ENCODE measurements around the gene RNPS1.
"Not testable (repeated sequence)": the region's sequence is repeated elsewhere in the genome, so short reads cannot be mapped to it uniquely, and the experiment has no call there.

Gene RNPS1

DNA sequence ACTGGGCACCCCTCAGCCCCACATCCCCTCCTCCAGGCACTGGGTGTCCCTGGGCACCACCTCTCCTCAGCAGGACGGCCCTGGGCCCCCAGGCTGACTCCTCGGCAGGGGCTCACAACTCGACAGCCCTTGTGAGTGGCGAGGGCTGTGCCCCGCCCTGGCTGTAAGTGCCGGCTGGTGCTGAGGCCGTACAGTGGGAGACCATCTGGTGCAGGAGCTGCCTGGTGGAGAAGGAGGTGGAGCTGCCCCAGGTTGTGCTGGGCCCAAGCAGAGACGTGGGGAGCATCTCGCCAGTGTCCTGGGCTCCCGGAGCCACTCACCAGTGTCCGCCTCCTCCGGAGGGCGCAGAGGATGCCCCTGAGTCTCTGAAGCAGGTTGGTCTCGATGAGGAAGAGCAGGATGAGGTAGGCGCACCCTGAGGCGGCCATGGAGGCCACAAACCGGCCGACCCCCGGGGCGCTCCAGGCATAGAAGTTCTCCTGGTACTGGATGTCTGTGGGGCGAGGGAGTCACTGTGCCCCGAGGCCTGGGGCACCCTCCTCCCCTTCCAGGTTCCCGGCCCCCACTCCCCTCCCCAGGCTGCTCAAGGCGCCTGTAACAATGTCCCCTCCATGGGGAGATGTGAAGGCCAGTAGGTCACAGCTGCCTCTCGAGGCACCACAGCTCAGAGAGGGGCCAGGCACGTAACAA, 15.1 kb upstream of the RNPS1 start:
- no peak for DNase-seq (ENCODE audit: low read depth)

DNA sequence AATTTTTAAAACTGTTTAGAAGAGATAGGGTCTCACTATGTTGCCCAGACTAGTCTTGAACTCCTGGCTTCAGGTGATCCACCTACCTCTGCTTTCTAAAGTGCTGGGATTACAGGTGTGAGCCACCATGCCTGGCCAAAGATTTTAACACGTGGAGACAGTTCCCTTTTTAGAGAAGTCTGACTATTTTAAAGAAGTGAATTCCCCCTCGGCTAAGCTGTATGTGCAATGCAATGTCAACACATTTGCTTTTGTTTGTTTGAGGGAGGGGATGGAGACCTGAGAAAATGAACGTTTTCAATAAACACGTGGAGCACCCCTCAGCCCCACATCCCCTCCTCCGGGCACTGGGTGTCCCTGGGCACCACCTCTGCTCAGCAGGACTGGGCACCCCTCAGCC, 14.3 kb upstream of the RNPS1 start:
- DNase-seq (ENCODE audit: low read depth): no peak

DNA sequence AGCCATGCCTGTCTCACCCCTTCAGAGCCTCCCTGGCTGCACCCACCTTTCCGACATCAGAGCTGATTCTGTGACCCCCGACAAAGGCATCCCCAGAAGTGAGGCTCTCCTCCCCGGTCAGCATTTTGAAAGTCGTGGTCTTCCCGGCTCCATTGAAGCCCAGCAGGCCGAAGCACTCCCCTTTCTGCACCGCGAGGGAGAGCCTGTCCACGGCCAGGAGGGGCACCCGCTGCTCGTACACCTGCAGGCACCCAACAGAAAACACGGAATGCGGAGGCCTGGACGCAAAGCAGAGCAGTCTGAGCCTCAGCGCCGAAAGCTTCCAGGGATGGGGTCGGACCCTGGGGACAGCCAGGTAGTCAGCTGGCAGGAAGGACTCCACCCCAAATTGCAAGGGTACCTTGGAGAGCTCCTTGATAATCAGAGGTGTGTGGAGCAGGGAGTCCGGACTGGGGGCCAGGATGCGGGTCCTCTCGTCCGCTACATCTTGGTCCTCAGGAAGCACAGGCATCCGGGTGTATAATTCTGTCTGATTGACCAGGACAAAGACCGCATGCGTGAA, 13.1 kb upstream of the RNPS1 start:
- DNase-seq (ENCODE audit: low read depth): no peak

DNA sequence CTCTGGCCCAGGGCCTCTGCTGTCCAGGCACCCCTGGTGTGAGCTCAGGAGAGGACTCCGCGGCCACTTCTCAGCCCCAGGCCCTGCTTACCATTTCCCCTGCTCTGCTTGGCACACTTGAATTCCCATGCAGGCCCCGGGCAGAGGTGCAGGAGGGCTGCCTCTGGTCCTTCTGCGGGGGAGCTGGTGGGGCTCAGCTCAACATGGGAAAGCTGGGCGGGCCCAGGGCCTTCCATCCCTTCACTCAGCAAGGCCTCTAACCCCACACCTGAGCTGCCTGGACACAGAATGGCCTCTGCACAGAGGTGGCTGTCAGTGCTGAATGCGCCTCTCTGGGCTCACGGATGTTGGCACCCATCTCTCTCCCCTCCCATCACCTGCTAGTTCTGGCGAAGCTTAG, 12.5 kb upstream of the RNPS1 start:
- no peak for DNase-seq (ENCODE audit: low read depth)

DNA sequence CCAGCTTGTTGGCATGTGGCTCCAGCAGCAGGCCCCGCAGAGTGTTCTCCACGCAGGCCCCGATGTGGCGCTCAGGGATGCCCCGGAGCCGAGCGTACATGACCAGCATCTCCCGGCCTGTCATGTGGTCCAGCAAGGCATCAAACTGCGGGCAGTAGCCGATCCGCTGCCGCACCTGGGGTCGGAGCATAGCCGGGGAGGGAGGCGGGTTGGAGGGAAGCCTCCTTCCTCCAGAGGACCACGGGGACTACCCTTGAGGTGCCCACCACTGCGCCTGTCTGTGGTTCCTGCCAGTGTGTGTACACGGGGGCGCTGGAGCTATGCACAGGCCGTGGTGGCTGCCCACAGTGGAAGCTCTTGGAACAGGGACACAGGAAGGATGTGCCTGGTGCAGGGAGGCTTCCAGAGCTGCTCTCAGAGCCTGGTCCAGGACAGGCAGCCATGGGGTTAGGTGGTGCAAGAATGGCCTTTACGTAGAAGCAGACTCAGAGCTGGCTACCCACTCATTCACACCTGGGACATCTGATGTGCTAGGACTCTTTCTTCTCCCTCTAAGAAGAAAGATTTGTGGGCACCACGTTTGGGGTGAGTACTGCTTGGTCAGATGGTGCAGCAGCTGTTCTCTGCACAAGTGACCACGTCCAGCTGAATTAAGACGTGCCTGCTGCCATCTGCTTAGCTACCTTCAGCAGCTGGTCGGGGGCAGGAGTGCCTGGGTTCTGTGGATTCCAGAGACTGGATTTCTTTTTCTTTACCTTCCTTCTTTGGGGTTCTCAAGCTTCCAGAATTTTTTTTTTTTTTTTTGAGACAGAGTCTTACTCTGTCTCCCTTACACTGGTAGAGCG, 11.3 kb upstream of the RNPS1 start:
- DNase-seq (ENCODE audit: low read depth): no peak

DNA sequence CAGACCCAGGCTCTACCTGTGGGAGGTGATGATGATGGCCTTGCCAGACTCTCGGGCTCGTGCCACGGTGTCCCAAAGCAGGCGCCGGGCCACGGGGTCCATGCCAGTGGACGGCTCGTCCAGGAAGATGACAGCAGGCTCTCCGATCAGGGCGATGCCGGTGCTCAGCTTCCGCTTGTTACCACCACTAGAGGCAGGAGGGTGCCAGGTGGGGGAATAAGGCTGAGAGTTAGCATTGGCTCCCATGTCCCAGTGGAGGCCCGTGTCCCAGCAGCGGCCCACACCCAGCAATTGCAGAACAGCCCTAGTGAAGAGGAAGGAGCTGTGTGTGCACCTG, 10.3 kb upstream of the RNPS1 start:
- no peak for DNase-seq (ENCODE audit: low read depth)

DNA sequence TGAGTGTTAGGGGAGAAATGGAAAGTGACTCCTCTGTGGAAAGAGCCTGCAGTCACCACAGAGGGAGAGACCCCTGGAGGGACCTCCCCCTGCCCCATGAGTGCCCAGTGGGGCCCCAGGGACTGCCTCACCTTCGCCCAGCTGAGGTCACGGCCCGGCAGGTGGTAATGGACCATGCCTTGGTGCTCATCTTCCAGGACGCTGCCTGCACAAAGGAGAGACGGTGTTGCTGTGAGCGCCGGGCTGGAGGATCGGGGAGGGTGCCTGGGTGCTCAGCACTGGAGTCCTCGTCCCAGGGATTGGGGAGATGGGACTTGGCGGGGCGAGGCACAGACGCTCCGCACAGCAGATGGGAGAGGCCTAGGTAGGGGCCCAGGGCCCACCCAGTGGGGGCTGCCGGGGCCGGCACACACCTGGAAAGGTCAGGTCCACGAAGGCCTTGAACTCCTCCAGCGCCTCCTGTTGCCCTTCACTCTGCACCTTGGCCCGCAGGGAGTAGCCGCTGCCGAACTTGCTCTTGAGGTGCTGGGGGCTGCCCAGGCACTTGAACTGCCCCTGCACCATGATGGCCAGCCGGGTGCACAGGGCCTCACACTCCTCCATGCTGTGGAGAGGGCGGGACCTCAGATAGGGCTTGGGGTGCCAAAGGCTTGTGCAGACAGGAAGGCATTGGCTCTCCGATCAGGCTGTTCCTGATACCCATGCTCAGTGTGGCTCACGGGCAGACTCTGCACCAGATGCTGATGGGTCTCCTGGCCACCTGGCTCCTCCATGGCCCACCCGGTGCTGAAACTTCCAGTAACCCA, 9.7 kb upstream of the RNPS1 start:
- DNase-seq (ENCODE audit: low read depth): no peak

DNA sequence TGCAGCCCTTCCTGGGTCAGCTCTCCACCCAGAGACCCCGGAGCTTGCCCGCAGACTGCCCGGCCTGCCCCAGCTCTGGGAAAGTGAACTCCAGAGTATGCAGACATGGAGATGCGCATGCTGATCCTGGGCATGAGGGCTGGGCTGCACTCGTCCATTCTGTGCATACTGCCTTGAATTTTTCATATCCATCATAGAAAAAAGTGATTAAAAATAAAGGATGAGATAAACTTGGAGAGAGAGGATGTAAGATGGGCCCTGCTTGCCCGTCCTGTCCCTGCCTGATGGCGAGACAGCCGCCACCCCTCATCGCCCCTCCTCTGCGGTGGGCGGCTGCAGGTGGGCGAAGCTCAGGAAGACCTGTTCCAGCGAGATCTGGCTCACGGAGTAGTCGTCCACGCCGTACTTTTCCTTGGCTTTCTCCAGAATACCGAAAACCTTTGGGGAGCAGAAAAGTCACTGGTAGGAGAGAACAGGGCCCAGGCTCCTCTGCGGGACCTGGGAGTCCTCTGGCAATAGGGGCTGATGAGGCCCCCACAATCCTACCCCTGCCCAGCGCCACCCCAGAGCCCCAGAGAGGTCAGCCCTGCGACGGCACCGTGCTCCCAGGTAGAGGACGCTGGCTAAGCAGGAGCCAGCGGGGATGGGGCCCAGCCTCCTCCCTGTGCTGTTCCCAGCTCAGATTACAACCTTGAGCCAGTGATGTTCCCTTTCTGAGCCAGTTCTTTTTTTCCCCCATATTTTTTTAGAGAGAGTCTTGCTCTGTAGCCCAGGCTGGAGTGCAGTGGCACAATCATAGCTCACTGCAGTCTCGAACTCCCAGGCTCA, 8.7 kb upstream of the RNPS1 start:
- no peak for DNase-seq (ENCODE audit: low read depth)

DNA sequence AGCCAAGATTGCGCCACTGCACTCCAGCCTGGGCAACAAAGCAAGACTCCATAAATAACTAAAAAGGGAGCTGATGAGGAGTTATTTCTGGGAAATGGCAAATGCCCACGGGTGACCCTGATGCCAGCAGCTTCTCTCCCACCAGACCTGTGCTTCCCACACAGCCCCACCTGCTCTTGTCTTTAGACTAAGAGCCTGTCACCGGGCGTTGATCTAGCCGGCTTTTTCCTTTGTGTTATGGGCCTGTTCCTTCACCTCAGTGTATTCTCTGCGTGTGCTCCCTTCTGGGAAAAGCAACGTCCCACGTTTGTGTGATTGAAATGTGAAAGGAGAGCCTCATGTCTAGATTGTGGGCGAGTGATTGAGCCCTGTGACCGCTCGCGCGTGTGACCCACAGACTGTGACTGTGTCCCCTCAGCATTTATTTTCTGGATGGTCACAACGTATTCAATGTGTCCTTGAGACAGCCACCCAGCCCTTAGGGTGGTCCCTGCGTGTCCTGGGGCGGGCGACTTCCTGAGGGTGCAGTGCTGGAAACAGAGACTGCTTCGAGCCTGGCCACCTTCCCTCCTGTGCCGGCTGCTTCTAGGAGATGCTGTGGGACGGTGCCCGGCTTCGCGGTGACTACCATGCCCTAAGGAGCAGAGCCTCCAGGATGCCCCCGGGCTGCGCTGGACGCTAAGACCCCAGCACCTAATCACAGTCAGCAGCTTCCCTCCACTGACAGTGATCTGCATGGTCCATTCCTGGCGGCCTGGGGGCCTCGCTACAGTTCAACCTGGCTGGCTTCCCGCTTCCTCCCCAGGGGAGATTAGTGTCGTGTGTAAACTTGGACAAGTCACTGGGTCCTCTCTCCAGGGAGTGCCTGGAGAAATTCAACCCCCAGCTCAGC, 7.8 kb upstream of the RNPS1 start:
- DNase-seq (ENCODE audit: low read depth): no peak

DNA sequence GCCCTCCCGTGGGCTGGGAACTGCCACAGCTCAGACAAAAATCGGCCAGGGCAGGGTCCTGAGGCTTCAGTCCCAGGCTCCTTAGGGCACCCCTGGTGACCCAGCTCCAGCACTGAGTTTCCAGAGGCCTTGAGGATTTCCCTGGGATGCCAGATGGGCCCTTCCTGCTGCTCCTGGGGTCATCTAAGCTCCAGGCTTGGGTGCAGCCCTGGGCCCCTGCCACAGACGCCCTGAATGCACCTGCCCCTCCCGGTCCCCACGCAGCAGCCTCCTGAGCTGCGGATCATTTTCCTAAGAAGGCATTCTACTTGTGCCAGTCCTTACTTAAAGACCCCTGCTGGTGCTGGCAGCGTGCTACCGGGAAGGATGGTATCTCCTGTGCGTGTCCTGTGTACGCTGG, 6.0 kb upstream of the RNPS1 start:
- no peak for DNase-seq (ENCODE audit: low read depth)

DNA sequence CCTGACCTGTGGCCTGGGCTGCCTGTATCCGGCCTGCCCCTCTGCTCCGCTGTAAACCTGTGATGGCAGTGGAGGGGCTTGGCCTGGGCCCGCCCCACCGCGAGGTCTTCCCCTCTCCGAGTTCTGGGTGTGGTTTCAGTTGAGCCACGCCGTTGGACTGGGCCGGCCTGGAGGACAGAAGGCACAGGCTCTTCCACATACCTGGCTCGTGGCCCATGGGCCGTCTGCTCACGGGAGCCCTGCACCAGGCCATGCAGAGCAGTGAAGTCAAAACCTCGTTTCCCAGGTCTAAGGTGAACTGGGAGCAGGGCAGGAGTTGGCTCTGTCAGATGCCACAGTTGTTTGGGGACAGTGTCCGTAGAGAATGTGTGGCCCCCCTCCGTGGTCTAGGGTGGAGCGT, 5.6 kb upstream of the RNPS1 start:
- no peak for DNase-seq (ENCODE audit: low read depth)

DNA sequence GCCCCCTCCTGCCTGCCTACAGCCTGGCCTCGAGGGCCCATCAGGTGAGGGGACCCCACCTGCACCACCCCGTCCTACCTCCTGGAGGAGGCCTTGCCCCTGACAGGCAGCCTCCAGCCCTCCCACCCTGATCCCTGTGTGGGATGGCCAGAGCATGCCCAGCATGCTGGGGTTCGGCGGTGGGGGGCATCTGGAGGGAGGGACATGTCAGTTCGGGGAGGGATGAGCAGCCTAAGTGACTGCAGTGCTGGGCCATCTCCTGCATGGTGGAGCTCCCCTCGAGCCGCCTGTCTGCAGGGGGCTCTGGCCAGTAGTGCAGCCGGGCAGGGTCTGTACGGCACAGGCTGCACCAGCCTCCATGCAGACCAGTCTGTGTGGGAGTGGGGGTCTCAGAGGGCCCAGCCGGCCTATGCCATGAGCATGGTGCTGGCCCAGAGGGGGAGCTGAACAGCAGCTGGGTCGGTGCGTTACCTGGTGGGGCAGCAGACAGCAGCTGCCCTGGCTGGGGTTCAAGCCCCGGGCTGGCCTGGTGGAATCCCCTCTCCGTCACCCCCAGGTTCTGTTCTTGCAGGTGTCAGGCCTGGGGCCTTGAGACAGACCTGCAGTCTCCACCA, 4.0 kb upstream of the RNPS1 start:
- no peak for DNase-seq (ENCODE audit: low read depth)

DNA sequence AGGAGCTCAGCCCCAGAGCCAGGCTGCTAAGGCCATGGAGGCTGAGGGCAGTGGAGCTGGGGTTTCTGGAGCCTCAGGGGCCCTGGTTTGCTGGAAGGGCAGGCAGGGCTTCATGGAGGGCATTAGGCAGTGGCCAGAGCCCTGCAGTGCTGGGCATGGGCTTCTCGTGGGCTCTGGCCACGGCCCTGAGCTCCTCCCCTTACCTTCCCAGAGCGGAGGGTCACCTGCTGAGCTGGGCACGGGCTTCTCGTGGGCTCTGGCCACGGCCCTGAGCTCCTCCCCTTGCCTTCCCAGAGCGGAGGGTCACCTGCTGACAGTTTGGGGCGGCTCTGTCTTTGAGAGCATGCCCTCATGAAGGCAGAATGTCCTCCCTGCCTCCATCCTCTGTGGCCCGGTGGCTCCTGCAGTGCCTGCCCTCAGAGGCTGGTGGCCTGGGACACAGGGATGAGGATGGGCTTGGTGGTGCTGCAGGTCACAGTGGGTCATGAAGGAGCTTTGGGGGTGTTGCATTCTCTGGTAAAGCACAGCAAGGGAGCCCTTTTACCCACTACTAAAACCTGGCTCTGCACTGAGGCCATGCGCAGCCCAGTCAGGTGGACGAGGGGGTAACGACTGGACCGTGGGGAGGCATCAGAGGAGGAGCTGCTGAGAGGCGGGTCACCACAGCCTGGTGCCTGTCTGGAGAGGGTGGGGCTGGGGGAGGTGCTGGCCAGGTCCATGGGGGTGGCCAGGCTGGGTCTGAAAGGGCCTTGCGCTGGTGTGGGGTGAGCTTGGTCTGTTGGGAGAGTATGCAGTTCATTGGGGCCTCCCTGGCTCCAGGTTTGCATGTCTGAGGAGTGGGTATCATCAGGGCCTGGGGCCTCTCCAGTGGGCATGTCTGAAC, 2.9 kb upstream of the RNPS1 start:
- no peak for DNase-seq (ENCODE audit: low read depth)

DNA sequence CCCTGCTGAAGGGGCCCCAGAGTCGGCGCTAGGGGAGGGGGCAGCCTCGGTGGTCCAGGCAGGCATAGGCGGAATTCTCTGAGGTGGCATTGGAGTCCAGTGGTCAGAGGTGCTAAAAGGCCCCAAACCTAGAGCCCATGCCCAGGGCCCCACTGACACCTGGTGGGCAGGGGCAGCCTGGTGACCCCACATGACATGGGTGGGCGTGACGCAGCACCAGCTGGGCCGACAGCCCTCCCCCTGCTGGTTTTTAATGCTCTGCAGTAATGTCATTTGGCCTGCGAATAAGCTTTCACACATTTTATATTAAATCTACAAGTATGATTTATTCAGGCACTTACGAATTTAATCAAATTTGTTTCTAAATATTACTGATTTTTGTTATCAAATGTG, 2.1 kb upstream of the RNPS1 start:
- no peak for DNase-seq (ENCODE audit: low read depth)

DNA sequence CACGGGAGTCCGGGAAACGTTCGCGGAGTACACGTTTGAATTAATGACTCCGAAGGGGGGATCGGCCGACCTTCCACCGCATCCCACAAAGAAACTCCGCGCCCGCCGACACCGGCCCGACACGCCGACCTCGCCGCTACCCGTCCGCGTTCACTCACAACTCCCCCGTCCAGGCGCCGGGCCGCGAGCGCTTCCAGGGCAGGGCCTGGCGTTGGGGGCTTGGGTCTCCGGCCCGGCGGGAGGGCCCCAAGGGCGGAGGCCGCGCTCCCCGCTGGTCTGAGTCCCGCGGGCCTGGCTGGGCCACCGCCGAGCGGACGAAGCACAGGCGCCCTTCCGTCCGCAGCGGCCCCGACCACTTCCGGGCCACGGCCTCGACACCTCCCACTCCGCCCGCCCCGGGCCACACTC, 417 bp downstream of the RNPS1 start:
- DNase-seq (ENCODE audit: low read depth): not testable (repeated sequence)

DNA sequence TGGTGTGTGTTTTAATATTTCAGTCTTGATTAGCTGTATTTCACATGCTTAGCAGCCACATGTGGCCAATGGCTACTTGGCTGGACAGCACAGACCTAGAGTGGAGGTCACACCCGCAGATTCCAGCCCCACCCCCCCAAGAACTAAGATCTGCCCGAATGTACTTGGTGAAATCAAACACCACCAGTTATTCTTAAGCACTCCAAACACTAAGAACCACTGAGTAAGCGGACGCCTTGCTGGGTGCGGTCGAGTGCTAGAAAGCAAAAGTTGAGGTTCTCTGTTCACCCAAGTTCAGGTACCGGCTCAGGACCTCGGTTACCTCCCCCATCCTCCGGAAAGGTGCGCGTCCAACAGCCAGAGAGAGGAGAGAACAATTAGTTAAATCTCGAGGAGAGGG, 1.0 kb downstream of the RNPS1 start:
- DNase-seq (ENCODE audit: low read depth): not testable (repeated sequence)

DNA sequence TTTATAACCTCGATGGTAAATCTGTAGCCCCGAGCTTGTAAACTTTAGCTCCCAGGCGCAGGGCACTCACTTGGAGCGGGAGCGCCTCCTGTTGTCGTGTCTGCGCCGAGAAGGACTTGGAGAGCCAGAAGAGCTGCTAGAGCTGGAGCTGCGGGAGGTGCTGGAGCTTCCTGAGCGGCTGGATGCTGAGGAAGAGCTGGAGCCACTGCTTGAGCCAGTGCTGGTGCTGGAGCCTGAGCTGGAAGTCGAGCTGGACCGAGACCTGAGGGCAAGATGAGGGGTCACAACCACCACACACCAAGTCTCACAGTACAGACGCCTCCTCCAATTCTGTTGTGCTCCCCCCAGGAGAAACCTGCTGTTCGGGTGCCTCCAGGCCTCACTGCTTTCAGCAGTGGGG, 4.9 kb downstream of the RNPS1 start:
- not testable (repeated sequence) for DNase-seq (ENCODE audit: low read depth)

DNA sequence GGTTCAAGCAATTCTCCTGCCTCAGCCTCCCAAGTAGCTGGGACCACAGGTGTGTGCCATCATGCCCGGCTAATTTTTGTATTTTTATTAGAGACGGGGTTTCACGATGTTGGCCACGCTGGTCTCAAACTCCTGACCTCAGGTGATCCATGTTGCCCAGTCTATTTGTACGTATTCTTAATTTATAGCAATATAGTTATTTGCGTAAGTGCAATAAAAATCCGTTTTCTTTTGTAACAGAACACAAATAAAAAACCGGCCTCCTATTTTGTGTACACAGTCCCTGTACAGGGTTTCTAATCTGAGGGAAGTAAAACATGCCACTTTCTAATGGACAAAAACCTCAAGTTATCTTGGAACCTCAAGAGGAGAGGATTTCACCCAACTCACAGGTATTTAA, 7.7 kb downstream of the RNPS1 start:
- no peak for DNase-seq (ENCODE audit: low read depth)

DNA sequence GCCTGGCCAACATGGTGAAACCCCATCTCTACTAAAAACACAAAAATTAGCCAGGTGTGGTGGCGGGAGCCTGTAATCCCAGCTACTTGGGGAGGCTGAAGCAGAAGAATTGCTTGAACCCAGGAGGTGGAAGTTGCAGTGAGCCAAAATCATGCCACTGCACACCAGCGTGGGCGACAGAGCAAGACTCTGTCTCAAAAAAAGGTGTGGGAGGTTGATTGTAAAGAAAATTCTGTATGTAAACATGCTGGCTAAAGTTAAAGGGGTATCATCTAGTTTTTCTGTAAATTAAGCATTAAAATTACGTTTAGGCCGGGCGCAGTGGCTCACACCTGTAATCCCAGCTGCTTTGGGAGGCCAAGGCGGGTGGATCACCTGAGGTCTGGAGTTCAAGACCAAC, 9.4 kb downstream of the RNPS1 start:
- DNase-seq (ENCODE audit: low read depth): not testable (repeated sequence)

All from activated T-cell treated with anti-CD3 and anti-CD28 coated beads for 48 hours (primary cell).